HEK293 (cell line): ENCODE results near the gene LANCL2.
"Not testable (repeated sequence)": the region's sequence is repeated elsewhere in the genome, so short reads cannot be mapped to it uniquely, and the experiment has no call there.

ENCODE experiments used
- CTCF ChIA-PET: fragments of 350-600 bp; formaldehyde crosslinking; extraction: SDS; loops from one replicate; lab custom pipeline; 2021; ENCODE audit warnings: antibody characterized with exemption; lab: Yijun Ruan, JAX
- POLR2A ChIA-PET: fragments of 300-600 bp; formaldehyde crosslinking; extraction: SDS; loops from one replicate; lab custom pipeline; 2020; ENCODE audit warnings: antibody characterized with exemption, inconsistent platforms; lab: Yijun Ruan, JAX
- H3K27ac ChIP-seq: fragments of 200-500 bp; sonication (Bioruptor generic); 2 replicates; pipeline ENCODE4 v1.5.1; 2014; ENCODE audit warnings: low read depth, low read length, control low read depth, inconsistent platforms; ENCODE audit errors: extremely low read depth
- H3K36me3 ChIP-seq, 2 experiments: fragments of 200-500 bp in 1 of 2; sonication (Bioruptor generic) in 1 of 2; 1 replicate in 1 of 2; 2 replicates in 1 of 2; pipeline ENCODE4 v1.5.1; 2014 to 2017; ENCODE audit warnings: inconsistent platforms in 2 of 2, low read length in 2 of 2; ENCODE audit not compliant: control insufficient read depth in 2 of 2, insufficient read depth in 1 of 2
- H3K4me1 ChIP-seq: fragments of 200-500 bp; sonication (Bioruptor generic); 2 replicates; pipeline ENCODE4 v1.5.1; 2014; ENCODE audit warnings: mild to moderate bottlenecking, low read length, inconsistent platforms; ENCODE audit not compliant: control insufficient read depth, insufficient read depth
- H3K4me3 ChIP-seq: 2 replicates; pipeline ENCODE4 v1.5.1; 2011; ENCODE audit warnings: low read depth, mild to moderate bottlenecking, control low read depth, low read length, moderate library complexity
- H3K9me3 ChIP-seq: fragments of 200-500 bp; sonication (Bioruptor generic); 2 replicates; pipeline ENCODE4 v1.5.1; 2014; ENCODE audit warnings: low read depth, low read length, inconsistent platforms; ENCODE audit not compliant: control insufficient read depth, insufficient read depth
- ZNF114 ChIP-seq: fragments of 450-650 bp; formaldehyde crosslinking; IDR thresholded peaks from 2 replicates; pipeline ENCODE4 v1.5.0; 2017; ENCODE audit warnings: missing biosample characterization, missing genetic modification characterization
- ZNF48 ChIP-seq: fragments of 450-650 bp; formaldehyde crosslinking; IDR thresholded peaks from 2 replicates; pipeline ENCODE4 v1.5.1; 2016; ENCODE audit warnings: missing biosample characterization, missing genetic modification characterization
- ZNF623 ChIP-seq: fragments of 450-650 bp; formaldehyde crosslinking; IDR thresholded peaks from 2 replicates; pipeline ENCODE4 v1.5.1; 2016; ENCODE audit warnings: missing biosample characterization, missing genetic modification characterization
- TF ChIP-seq, protein P1 (sequence below): fragments of 450-650 bp; formaldehyde crosslinking; IDR thresholded peaks from 2 replicates; pipeline ENCODE4 v1.5.1; 2016; ENCODE audit warnings: missing biosample characterization, missing genetic modification characterization
- TF ChIP-seq, protein P2 (sequence below): fragments of 450-650 bp; formaldehyde crosslinking; IDR thresholded peaks from 2 replicates; pipeline ENCODE4 v1.5.1; 2016; ENCODE audit warnings: missing biosample characterization, missing genetic modification characterization, borderline replicate concordance
- TF ChIP-seq, protein P3 (sequence below): fragments of 450-650 bp; formaldehyde crosslinking; IDR thresholded peaks from 2 replicates; pipeline ENCODE4 v1.5.1; 2016; ENCODE audit warnings: missing biosample characterization, missing genetic modification characterization
- TF ChIP-seq, protein P4 (sequence below): fragments of 450-650 bp; formaldehyde crosslinking; IDR thresholded peaks from 2 replicates; pipeline ENCODE4 v1.5.1; 2017; ENCODE audit warnings: missing biosample characterization, missing genetic modification characterization

Gene LANCL2

DNA sequence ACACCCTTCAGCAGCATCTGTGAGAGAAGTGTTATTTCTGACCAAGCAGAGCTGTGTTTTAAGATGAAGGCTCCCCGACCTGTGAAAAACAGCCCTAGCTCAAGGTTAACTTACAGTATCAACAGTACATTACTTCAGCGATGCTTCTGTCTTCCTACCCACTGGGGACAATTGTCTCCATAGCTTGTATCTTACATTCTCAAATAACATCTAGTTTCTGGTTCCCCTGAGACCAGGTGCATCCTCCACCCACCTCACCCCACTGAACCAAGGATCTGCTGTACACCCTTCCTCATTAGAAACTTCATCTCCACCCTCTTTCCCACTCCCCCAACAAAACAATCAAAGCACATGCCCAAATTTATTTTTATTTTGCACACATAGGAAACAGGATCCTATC is 105.1 kb downstream of the LANCL2 start:
- Histone ChIP-seq H3K9me3 (no peaks in the 10 kb centered on the region), H3K4me1 (no peaks in the 10 kb centered on the region), H3K27ac (no peak overlapping the region), H3K4me3 (no peak overlapping the region), H3K36me3 (no peaks in the 10 kb centered on the region)
- POLR2A ChIA-PET: no interaction called here
- TF ChIP-seq, protein P1, sequence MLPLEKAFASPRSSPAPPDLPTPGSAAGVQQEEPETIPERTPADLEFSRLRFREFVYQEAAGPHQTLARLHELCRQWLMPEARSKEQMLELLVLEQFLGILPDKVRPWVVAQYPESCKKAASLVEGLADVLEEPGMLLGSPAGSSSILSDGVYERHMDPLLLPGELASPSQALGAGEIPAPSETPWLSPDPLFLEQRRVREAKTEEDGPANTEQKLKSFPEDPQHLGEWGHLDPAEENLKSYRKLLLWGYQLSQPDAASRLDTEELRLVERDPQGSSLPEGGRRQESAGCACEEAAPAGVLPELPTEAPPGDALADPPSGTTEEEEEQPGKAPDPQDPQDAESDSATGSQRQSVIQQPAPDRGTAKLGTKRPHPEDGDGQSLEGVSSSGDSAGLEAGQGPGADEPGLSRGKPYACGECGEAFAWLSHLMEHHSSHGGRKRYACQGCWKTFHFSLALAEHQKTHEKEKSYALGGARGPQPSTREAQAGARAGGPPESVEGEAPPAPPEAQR (tag by site-specific recombination): no peak
- TF ChIP-seq, protein P2, sequence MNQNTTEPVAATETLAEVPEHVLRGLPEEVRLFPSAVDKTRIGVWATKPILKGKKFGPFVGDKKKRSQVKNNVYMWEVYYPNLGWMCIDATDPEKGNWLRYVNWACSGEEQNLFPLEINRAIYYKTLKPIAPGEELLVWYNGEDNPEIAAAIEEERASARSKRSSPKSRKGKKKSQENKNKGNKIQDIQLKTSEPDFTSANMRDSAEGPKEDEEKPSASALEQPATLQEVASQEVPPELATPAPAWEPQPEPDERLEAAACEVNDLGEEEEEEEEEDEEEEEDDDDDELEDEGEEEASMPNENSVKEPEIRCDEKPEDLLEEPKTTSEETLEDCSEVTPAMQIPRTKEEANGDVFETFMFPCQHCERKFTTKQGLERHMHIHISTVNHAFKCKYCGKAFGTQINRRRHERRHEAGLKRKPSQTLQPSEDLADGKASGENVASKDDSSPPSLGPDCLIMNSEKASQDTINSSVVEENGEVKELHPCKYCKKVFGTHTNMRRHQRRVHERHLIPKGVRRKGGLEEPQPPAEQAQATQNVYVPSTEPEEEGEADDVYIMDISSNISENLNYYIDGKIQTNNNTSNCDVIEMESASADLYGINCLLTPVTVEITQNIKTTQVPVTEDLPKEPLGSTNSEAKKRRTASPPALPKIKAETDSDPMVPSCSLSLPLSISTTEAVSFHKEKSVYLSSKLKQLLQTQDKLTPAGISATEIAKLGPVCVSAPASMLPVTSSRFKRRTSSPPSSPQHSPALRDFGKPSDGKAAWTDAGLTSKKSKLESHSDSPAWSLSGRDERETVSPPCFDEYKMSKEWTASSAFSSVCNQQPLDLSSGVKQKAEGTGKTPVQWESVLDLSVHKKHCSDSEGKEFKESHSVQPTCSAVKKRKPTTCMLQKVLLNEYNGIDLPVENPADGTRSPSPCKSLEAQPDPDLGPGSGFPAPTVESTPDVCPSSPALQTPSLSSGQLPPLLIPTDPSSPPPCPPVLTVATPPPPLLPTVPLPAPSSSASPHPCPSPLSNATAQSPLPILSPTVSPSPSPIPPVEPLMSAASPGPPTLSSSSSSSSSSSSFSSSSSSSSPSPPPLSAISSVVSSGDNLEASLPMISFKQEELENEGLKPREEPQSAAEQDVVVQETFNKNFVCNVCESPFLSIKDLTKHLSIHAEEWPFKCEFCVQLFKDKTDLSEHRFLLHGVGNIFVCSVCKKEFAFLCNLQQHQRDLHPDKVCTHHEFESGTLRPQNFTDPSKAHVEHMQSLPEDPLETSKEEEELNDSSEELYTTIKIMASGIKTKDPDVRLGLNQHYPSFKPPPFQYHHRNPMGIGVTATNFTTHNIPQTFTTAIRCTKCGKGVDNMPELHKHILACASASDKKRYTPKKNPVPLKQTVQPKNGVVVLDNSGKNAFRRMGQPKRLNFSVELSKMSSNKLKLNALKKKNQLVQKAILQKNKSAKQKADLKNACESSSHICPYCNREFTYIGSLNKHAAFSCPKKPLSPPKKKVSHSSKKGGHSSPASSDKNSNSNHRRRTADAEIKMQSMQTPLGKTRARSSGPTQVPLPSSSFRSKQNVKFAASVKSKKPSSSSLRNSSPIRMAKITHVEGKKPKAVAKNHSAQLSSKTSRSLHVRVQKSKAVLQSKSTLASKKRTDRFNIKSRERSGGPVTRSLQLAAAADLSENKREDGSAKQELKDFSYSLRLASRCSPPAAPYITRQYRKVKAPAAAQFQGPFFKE: no peak
- no peak for TF ChIP-seq ZNF114 (tag by site-specific recombination)
- TF ChIP-seq ZNF48 (tag by site-specific recombination): no peak
- TF ChIP-seq, protein P3, sequence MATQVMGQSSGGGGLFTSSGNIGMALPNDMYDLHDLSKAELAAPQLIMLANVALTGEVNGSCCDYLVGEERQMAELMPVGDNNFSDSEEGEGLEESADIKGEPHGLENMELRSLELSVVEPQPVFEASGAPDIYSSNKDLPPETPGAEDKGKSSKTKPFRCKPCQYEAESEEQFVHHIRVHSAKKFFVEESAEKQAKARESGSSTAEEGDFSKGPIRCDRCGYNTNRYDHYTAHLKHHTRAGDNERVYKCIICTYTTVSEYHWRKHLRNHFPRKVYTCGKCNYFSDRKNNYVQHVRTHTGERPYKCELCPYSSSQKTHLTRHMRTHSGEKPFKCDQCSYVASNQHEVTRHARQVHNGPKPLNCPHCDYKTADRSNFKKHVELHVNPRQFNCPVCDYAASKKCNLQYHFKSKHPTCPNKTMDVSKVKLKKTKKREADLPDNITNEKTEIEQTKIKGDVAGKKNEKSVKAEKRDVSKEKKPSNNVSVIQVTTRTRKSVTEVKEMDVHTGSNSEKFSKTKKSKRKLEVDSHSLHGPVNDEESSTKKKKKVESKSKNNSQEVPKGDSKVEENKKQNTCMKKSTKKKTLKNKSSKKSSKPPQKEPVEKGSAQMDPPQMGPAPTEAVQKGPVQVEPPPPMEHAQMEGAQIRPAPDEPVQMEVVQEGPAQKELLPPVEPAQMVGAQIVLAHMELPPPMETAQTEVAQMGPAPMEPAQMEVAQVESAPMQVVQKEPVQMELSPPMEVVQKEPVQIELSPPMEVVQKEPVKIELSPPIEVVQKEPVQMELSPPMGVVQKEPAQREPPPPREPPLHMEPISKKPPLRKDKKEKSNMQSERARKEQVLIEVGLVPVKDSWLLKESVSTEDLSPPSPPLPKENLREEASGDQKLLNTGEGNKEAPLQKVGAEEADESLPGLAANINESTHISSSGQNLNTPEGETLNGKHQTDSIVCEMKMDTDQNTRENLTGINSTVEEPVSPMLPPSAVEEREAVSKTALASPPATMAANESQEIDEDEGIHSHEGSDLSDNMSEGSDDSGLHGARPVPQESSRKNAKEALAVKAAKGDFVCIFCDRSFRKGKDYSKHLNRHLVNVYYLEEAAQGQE (tag by site-specific recombination): no peak
- TF ChIP-seq ZNF623 (tag by site-specific recombination): no peak
- TF ChIP-seq, protein P4, sequence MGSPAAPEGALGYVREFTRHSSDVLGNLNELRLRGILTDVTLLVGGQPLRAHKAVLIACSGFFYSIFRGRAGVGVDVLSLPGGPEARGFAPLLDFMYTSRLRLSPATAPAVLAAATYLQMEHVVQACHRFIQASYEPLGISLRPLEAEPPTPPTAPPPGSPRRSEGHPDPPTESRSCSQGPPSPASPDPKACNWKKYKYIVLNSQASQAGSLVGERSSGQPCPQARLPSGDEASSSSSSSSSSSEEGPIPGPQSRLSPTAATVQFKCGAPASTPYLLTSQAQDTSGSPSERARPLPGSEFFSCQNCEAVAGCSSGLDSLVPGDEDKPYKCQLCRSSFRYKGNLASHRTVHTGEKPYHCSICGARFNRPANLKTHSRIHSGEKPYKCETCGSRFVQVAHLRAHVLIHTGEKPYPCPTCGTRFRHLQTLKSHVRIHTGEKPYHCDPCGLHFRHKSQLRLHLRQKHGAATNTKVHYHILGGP (tag by site-specific recombination): no peak
- CTCF ChIA-PET: no interaction called here

DNA sequence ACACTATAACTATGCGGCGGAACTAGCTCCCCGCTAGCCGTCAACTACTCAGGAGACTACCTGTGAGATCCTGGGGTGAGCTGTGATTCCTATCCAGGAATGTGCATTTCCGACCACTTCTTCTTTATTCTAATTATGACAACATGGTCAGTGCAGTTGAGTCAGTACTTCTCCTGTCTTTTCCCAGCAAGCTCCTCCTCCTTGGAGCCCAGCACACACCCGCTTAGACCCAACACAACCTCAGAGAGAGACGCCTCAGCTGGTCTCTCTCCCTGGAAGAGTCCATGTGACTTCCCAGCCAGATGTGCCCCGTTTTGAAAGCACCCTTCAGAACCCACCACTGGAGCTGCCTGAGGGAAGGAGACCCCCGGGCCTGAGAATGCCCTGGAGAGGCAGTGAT is 106.5 kb downstream of the LANCL2 start:
- H3K4me3 ChIP-seq, H3K36me3 ChIP-seq, H3K4me1 ChIP-seq, POLR2A ChIA-PET, CTCF ChIA-PET, H3K27ac ChIP-seq, H3K9me3 ChIP-seq: not testable (repeated sequence)

DNA sequence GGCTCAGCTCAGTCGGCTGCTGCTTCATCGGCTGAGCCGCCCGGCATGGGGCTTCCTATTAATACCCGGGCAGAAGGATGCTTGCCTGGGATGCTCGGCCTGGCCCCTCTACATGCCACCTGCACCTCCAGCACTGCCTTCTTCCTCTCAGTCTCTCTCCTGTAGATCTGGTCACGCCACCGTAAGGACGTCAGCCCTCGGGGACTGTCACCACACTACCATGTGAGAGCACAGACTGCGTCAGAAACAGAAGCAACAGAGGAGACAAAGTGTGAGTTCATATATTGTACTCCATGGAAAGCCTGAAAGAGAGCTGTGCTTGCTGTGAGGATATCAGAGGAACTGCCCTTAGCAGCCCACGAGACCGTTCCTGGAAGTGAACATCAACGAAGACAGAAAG is 107.3 kb downstream of the LANCL2 start:
- H3K4me3 ChIP-seq, H3K27ac ChIP-seq, H3K36me3 ChIP-seq, CTCF ChIA-PET, H3K9me3 ChIP-seq, POLR2A ChIA-PET, H3K4me1 ChIP-seq: not testable (repeated sequence)
